ENCODE results near the gene CASQ1. TPM values are rescaled to one million over a fixed set of nuclear protein-coding genes. Genes with fewer than 3 reads are reported as not detected.
A peak's percentile ranks its signal among the peaks of the same experiment; 100 is the strongest.

CASQ1 gene
- total and polyA plus RNA-seq, 2 of the 13 experiments (the other 11 are each of a cell fraction or from before 2014, with no cell fraction given), result 0.09 to 0.20 TPM

DNA sequence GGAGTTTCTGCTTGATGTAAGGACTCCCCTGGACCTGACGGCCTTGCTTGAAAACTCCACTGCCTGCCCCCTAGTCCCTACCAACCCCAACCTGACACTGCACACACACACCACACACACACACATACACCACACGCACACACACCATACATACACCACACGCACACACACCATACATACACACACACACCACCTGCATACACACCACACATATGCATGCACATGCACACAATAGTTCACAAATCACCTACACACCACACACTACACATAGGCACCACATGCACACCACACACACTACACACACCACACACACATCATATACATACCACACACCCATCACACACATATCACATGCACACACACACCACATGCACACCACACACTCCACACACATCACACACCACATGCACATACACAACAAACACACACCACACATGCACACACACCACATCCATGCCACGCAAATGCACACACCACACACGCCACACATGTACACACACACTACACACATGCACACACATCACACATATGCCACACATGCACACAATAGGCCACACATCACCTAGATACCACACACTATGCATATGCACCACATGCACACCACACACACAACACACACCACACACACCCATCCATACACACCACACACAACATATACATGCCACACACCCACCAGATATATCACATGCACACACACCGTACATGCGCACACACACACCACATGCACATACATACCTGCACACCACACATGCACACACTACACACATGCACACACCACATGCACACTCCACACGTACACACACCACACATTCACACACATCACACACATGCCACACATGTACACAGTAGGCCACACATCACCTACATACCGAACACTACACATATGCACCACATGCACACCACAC lies 3.7 kb downstream of the CASQ1 start (continued):
- TF ChIP-seq, protein P1, sequence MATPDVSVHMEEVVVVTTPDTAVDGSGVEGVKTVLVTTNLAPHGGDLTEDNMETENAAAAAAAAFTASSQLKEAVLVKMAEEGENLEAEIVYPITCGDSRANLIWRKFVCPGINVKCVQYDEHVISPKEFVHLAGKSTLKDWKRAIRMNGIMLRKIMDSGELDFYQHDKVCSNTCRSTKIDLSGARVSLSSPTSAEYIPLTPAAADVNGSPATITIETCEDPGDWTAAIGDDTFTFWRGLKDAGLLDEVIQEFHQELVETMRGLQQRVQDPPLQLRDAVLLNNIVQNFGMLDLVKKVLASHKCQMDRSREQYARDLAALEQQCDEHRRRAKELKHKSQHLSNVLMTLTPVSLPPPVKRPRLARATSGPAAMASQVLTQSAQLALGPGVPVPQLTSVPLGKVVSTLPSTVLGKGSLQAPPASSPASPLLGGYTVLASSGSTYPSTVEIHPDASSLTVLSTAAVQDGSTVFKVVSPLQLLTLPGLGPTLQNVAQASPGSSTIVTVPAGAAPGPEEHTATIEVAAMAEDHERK (CRISPR knock-in tag; IDR thresholded peaks at IDR 0.05; ENCODE audit: low read depth), result no peak
- 0 out of 2 replicates have a peak, but pooled peaks have one; percentile 39 for TF ChIP-seq ZNF138 (CRISPR knock-in tag; IDR thresholded peaks at IDR 0.05; ENCODE audit: low read depth)
- peak; percentile 82; the same call in 1 of the 2 replicates for TF ChIP-seq ZNF788 (CRISPR knock-in tag; IDR thresholded peaks at IDR 0.05; ENCODE audit: borderline replicate concordance)
- TF ChIP-seq, protein P2, sequence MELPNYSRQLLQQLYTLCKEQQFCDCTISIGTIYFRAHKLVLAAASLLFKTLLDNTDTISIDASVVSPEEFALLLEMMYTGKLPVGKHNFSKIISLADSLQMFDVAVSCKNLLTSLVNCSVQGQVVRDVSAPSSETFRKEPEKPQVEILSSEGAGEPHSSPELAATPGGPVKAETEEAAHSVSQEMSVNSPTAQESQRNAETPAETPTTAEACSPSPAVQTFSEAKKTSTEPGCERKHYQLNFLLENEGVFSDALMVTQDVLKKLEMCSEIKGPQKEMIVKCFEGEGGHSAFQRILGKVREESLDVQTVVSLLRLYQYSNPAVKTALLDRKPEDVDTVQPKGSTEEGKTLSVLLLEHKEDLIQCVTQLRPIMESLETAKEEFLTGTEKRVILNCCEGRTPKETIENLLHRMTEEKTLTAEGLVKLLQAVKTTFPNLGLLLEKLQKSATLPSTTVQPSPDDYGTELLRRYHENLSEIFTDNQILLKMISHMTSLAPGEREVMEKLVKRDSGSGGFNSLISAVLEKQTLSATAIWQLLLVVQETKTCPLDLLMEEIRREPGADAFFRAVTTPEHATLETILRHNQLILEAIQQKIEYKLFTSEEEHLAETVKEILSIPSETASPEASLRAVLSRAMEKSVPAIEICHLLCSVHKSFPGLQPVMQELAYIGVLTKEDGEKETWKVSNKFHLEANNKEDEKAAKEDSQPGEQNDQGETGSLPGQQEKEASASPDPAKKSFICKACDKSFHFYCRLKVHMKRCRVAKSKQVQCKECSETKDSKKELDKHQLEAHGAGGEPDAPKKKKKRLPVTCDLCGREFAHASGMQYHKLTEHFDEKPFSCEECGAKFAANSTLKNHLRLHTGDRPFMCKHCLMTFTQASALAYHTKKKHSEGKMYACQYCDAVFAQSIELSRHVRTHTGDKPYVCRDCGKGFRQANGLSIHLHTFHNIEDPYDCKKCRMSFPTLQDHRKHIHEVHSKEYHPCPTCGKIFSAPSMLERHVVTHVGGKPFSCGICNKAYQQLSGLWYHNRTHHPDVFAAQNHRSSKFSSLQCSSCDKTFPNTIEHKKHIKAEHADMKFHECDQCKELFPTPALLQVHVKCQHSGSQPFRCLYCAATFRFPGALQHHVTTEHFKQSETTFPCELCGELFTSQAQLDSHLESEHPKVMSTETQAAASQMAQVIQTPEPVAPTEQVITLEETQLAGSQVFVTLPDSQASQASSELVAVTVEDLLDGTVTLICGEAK (IDR thresholded peaks at IDR 0.05), result peak; percentile 16; the same call in 1 of the 2 replicates
- TF ChIP-seq, protein P2 (CRISPR knock-in tag; IDR thresholded peaks at IDR 0.05), result no peak
- TF ChIP-seq HOXA9 (CRISPR knock-in tag; IDR thresholded peaks at IDR 0.05; ENCODE audit: borderline replicate concordance), result 0 out of 2 replicates have a peak, but pooled peaks have one; percentile 33
- TF ChIP-seq ZNF749 (CRISPR knock-in tag; IDR thresholded peaks at IDR 0.05; ENCODE audit: borderline replicate concordance), result 0 out of 2 replicates have a peak, but pooled peaks have one; percentile 49
- TF ChIP-seq ZNF451 (CRISPR knock-in tag; IDR thresholded peaks at IDR 0.05), result 0 out of 2 replicates have a peak, but pooled peaks have one; percentile 12
- TF ChIP-seq, protein P3, sequence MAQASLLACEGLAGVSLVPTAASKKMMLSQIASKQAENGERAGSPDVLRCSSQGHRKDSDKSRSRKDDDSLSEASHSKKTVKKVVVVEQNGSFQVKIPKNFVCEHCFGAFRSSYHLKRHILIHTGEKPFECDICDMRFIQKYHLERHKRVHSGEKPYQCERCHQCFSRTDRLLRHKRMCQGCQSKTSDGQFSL (CRISPR knock-in tag; IDR thresholded peaks at IDR 0.05), result no peak
- TF ChIP-seq, protein P4, sequence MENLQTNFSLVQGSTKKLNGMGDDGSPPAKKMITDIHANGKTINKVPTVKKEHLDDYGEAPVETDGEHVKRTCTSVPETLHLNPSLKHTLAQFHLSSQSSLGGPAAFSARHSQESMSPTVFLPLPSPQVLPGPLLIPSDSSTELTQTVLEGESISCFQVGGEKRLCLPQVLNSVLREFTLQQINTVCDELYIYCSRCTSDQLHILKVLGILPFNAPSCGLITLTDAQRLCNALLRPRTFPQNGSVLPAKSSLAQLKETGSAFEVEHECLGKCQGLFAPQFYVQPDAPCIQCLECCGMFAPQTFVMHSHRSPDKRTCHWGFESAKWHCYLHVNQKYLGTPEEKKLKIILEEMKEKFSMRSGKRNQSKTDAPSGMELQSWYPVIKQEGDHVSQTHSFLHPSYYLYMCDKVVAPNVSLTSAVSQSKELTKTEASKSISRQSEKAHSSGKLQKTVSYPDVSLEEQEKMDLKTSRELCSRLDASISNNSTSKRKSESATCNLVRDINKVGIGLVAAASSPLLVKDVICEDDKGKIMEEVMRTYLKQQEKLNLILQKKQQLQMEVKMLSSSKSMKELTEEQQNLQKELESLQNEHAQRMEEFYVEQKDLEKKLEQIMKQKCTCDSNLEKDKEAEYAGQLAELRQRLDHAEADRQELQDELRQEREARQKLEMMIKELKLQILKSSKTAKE (CRISPR knock-in tag; IDR thresholded peaks at IDR 0.05; ENCODE audit: borderline replicate concordance), result 0 out of 2 replicates have a peak, but pooled peaks have one; percentile 31
- no peak for TF ChIP-seq ZNF430 (CRISPR knock-in tag; IDR thresholded peaks at IDR 0.05)
- no peak for TF ChIP-seq ZNF263 (CRISPR knock-in tag; IDR thresholded peaks at IDR 0.05)
- no peak for TF ChIP-seq PHB2 (IDR thresholded peaks at IDR 0.05; ENCODE audit: partially characterized antibody)
- no peak for TF ChIP-seq CC2D1A (CRISPR knock-in tag; IDR thresholded peaks at IDR 0.05)
- TF ChIP-seq SUZ12 (IDR thresholded peaks at IDR 0.05; ENCODE audit: low read depth, low read length), result no peak

Measured in HepG2 (cell line).